GM12874 (cell line): ENCODE data around the gene PIP5K1B.

Experiments used
- TF ChIP-seq, protein P1 (sequence below): IDR thresholded peaks from 2 replicates; pipeline ENCODE4 v1.5.1; 2011; ENCODE audit warnings: low read depth, mild to moderate bottlenecking, control low read depth, low read length, moderate library complexity; ENCODE audit not compliant: insufficient read depth

The PIP5K1B gene

GRCh38 chr9:68996462-68996861, 291.4 kb downstream of the PIP5K1B start:
- TF ChIP-seq, protein P1, sequence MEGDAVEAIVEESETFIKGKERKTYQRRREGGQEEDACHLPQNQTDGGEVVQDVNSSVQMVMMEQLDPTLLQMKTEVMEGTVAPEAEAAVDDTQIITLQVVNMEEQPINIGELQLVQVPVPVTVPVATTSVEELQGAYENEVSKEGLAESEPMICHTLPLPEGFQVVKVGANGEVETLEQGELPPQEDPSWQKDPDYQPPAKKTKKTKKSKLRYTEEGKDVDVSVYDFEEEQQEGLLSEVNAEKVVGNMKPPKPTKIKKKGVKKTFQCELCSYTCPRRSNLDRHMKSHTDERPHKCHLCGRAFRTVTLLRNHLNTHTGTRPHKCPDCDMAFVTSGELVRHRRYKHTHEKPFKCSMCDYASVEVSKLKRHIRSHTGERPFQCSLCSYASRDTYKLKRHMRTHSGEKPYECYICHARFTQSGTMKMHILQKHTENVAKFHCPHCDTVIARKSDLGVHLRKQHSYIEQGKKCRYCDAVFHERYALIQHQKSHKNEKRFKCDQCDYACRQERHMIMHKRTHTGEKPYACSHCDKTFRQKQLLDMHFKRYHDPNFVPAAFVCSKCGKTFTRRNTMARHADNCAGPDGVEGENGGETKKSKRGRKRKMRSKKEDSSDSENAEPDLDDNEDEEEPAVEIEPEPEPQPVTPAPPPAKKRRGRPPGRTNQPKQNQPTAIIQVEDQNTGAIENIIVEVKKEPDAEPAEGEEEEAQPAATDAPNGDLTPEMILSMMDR = no peak

- TF ChIP-seq, protein P1 = no peak
These were observed 292.6 kb downstream of the PIP5K1B start for GRCh38 chr9:68997666-68998065.

GRCh38 chr9:68998385-68998784, 293.3 kb downstream of the PIP5K1B start:
- TF ChIP-seq, protein P1 = no peak

- TF ChIP-seq, protein P1 = no peak
These were observed 293.8 kb downstream of the PIP5K1B start for GRCh38 chr9:68998812-68999211.

- TF ChIP-seq, protein P1 = peak; percentile 81
These were observed 294.5 kb downstream of the PIP5K1B start for GRCh38 chr9:68999393-69000105.

GRCh38 chr9:69001921-69002320, 296.9 kb downstream of the PIP5K1B start:
- TF ChIP-seq, protein P1 = no peak

DNA sequence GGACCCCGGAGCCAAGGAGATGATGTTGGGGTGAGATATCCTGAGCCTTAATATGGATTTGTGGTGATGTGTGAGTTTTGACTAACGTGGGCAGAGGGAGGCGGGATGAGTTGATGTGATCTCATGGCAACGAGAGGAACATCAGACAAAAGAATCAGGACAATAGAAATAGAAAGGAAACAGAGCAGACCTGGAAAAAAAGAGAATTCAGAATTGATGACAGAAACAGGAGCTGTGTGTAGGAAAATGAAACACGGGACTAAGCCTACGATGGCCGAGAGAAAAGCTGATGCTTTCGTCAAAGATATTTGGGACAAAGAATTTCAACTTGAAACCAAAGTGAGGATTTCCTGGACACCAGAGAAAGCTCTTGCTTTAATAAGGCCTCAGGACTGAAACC, 298.0 kb downstream of the PIP5K1B start:
- TF ChIP-seq, protein P1 = no peak
